GM18907 (cell line): ENCODE measurements around the gene NOC4L.

Source experiments
- ATAC-seq: cut with Tn5 transposase; IDR thresholded peaks from one replicate; pipeline ENCODE4 v1.9.1; 2021; ENCODE audit warnings: mild to moderate bottlenecking, moderate library complexity; ENCODE audit not compliant: unreplicated experiment

The NOC4L gene

DNA sequence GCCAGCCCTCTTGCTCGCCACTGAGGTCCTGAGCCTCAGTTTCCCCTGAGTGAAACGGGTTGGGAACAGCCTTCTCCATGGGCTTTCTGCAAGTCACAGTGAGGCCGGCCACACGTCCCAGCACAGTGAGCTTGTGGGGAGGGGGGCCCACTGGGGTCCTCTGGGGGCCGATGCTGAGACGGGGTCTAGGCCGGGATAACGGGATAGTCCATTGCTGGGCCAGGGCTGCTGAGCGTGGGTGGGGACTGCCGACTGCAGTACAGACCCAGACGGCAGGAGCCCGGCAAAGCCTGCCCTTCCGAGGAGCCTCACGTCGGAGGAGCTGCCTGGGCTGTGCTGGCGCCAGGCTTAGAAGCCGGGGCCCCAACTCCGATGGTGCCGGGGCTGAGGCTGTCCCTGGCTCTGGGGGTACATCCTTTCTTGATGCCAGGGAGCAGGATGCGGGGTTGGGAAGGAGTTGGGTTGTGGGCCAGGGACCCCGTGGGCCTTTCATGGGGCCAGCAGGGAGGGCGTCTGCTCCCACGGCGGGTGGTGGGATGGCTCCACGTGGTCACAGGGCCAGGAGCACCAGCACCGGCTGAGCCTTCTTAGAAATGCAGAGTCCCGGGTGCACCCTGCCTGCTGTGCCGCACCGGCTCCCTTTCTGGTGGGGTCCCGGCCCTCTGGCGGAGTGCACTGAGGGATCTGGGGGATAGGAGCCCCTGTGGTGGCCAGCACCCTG lies 24.2 kb downstream of the NOC4L start:
- no peak for ATAC-seq

DNA sequence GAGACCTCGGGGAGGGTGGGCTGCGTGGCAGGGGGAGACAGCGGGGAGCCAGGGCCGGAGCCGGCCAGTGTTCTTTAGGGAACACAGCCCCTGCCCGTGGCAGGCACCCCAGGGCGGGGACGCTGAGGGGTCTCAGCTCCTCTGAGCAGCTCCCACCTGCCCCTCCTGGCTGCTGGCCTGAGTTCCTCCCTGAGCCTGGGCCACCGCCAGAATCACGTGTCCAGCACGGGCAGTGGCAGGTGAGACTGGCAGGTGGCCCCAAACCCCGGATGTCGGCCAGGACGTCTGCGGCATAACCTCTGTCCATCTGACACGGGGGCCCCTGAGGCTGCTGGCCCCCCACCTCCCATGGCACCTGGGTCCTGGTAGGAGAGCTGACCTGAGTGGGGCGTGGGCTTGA lies 25.1 kb downstream of the NOC4L start:
- ATAC-seq, result no peak

DNA sequence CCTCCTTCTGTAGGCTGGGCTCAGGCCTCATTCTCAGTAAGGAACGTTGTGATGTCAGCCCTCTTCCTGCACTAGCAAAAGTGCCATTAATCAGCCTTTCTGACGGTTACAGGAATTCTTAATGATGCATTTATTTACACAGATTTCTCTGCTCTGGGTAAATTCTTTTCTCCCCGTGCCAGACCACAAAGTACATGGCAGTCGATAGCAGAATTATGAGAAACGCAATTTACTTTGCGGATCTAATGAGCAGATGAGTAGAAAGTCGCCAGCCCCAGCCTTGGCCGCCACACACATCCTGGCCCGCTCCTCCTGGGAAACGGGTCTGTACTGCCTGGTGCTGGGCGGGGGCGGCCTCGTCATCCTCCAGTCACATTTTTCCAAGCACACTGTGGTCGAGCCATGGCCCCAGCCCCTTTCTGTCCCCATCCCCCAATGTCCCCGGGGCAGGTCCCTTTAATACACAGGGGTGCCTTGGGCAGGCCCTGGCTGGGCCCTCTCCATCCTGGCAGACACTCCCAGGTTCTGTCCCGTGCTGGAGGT lies 25.9 kb downstream of the NOC4L start:
- ATAC-seq, result no peak

DNA sequence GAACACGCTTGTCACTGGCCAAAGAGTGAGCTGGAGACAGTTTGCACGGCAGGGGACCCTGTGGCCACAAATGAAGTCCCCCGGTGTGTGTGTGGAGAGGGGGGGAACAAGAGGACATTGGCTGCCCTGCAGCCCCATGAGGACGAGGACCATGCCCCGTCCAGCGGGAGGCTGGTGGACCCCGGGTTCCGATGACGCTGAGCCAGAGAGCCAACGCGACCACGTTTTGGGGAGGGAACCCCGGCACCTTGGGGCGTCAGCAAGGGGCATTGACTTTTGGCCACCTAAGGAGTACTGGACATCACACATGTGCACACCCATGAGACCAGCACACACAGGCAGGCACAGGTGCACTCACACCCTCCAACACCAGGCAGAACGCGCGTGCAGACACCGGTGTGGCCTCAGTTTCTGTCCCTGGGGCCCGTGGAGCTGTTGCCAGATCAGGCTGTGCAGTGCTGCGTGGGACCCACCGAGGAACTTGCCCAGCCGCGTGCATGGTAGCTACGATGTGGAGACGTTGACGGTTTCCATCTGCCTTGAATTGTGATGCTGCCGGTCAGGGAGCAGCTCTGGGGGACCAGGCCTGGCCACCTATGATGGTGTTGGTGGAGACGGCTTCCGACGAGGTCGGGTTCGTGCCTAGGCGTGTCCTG lies 26.5 kb downstream of the NOC4L start:
- ATAC-seq, result no peak

DNA sequence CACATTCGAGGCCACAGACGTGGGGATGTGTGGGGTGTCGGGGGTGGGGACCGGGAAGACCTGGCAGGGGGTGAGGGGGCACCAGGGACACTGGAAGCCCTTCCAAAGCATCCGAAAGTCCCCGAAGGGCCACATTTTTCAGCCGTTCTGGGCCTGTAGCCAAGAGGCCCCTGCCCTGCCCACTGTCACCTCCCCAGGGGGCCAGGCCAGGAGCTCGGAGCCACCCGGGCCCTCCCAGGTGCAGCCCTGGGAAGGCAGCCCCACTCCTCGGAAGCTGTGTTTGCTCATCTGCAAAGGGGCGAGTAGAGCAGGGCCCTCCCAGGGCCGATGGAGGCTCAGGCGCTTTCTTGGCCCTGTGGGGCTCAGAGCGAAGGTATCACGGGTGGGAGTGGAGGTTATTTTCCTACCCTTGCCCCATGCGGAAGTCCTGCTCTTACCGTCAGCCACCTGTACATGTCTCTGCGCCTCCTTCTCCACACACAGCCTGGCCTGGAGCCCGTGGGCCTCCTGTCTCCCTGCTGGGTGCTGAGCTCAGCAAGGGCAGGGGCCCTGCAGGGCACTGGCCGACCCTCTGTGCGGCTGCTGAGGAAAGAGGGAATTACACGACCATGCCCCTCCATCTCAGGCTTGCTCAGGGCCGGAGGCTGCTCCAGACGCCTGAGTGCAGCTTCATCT lies 27.2 kb downstream of the NOC4L start:
- ATAC-seq, result no peak

DNA sequence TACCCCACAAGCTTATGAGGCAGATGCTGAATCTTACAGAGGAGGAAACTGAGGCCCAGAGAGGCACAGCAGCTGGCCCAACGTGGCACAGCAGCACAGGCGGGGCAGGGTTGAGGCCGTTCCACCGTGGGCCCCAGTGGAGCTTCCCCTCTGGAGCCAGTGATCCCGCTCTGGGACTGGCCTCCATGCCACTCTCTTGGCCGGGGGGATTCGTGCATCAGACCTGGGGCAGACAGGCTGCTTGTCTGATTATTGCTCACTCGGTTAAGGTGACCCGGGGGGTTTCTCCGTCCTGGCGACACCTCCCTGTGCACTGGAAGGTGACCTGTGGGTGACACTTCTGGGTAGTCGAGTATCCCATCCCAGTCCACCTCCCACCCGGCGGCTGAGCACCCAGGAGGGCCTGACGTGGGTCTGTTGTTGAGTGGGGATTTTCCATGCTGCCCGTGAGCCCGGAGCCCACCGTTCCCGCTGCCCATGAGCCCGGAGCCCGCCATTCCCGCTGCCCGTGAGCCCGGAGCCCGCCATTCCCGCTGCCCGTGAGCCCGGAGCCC lies 27.8 kb downstream of the NOC4L start:
- ATAC-seq, result no peak

DNA sequence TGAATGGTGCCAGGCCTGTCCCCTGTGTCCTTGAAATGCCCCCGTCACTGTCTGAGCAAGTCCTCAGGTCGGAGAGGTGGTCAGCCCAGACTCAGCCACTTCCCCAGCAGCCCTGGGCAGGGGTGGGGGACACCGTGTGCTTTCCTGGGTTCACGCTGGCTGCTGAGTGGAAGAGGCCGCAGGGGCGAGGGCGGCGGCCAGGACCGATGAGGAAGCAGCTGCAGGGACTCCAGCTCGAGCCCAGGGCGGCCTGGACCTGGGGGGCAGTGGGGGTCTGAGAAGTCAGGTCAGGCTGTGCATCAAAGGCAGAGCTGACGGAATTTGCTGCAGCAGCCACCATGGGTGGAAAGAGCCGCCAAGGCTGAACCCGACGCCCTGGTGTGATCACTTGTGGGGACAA lies 28.4 kb downstream of the NOC4L start:
- ATAC-seq, result no peak

DNA sequence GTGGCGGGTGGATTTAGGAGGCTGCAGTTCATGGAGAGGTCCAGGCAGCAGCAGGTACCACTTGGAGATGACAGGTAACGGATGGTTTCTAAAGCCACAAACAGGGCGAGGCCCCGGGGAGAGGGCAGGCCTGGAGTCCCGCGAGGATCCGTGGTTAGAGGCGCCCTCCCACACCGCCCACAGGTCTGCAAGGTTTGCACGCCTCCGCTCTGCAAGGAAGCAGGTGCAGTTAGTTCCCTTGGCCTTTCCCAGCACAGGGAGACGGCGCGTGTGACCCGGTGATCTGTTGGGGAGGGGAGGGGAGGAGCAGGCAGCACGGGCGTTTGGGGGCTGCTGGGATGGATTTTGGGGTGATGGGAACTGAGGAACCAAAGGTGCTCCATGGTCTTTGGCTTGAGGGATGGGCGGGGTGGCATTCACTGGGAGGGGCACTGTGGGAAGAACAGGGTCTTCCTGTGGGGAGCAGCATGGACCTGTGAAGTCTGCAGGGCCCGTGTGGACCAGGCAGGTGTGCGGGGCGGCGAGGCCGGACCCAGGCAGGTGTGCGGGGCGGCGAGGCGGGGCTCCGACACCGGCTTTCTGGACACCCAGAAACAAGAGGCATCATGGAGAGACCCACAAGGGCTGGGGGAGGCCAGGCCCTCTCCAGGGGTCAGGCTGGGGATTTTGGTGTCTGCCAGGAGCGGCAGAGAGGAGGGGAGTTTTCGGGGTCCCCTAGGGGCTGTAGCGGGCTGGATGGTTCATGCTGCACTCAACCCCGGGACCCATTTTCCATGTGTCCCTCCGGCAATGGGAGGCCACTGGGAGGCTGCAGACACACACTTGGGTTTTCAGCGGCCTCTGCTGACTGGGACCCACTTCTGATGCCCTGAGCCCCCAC lies 29.1 kb downstream of the NOC4L start:
- ATAC-seq, result no peak

DNA sequence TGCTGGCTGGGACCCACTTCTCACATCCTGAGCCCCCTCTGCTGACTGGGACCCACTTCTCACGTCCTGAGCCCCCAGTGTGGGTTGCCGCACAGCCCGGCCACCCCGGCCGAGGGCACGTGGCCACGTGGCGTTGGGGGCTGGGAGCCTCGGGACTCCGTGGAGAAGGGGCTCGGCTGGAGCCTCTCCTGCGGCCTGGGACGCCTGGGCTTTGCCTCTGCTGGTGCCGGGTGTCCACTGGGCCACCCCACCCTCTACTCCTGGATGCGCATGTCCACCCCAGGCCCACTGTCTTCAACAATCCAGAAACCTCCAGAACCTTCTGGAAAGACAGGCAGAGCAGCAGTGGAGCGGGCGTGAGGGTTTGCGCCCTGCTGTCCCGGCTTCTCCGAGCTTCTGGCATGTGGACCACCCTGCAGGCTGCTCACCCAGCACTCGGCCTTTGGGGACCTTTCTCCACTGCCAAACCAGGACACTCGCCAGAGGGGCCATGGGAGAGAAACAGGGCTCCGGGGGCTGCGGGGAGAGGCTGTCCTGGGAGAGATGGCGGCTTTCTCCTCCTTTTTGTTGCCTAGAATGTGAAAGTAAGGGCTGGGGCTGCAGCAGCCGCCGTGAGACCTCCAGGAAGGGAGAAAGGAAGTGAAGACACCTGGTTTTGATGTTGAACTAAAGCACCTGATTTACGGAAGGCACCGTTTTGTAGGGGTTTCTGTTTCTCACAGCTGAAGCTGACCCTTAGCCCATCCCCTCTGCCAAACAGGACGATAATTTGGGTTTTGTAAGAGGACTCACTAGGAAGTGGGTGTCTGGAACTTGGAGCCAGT lies 30.0 kb downstream of the NOC4L start:
- ATAC-seq, result no peak

DNA sequence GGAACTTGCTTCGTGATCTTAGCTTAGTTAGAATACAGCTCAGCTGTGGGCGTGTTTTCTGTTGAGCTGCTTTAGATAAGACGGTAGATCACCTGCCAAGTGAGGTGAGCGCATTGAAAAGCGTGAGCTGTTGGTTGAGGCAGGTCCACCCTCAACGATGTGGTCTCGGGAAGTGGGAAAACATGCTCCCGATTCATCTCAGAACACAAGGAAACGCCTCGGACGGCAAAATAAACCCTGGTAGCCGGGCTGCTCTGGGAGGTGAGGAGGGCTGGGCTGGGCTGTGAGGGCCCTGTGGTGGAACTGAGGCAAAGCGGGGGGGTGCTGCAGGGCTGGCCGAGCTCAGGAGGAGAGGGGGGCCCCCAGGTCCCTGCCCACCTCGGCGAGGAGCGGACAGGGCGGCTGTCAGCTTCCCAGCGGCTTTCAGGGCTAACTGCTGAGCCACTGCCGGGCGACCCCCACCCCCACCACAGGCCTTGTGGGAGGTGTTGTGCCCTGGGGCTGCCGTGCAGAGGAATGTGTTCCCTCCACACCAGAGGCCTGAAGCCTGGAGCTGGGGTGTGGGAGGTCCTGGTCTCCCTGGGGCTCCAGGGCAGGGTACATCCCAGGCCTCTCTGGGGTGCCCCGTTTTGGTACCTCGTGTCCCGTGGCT lies 30.7 kb downstream of the NOC4L start:
- no peak for ATAC-seq

DNA sequence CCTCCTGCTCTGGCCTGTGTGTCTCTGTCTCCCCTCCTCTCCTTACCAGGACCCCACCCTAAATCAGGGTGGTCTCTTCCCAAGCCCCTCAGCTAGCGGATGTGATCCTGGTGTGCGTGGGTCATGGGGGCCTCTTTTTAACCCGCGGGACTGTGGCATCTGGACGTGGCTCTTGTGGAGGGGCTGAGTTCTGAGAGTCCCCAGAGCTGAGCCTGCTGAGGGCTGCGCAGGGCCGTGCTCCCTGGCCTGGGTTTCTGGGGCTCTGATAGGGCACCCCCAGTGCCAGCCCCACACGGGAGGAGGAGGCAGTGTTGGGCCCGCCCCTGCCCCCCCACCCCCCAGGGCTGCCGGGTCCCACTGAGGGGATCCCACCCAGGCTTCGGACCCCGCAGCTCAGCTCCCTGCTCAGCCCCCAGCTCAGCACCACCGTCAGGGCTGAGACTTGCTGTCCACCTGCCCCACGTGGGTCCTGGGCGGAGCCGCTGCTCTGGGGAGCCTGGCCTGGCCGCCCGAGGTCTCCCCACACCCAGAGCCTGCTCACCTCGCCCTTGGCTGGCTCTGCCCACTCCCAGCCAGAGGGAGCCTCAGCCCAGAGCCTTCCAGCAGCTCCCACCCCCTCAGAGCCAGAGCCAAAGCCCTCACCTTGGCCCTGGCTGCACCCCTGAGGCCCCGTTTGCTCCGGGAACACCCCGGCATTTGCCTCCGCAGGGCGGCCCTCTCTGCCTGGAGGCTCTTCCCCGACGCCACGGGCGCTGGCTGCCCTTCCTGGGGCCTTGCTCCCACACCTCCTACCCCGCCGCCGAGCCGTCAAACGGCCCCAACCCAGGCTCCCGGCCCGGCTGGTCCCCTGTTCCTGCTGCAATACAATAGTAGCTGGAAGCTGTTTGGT lies 31.5 kb downstream of the NOC4L start:
- ATAC-seq, result no peak

DNA sequence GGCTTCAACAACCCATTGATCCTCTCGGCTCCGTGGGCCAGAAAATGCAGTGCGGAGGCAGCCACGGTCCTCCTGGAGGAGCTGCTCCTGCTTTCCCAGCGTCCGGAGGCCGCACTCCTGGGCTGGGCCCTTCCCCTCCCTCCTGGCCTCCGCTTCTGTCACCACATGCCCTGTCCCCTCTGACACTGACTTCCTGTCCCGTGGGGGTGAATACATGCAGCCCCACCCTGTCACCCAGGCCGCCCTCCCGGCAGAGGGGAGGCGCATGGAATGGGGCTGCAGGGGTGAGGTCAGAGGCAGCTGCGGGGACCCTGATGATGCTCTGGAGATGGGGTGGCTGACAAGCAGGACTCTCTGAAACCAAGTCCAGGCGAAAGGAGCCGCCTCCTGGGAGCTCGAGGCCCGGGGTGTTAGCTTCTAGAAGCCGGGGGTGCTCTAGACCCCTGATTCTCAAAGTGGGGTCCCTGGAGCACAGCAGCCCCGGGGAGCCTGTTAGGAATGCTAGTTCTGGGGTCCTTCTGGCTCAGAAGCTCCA lies 32.2 kb downstream of the NOC4L start:
- ATAC-seq, result no peak

DNA sequence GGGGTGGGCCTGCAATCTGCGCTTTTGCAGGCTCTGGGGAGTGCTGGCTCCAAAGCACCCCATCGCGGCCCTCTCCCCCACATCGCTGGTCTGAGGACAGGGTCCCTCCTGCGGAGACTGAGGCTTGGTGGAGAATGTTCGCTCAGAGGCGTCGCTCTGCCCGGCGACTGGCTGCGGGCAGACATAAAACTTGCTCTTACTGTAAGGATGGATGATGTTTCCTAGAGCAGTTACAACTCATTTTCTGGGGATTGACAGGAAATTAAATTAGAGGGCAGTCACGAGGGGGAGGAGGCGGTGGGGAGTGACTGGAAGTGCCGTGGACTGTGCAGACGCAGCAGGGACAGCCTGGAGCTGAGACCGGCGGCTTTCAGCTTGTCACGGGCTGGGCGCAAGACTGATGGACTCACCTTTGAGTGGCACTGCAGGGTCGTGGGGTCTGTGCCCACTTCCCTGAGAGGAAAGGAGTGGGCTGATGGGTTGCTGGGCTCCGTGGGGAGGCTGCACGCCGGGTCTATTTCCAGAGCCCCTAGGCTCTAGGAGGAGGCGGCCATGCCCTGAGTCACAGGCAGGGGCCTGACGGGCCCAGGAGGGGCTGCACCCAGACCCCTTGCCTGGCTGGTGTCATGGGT lies 32.8 kb downstream of the NOC4L start:
- no peak for ATAC-seq

DNA sequence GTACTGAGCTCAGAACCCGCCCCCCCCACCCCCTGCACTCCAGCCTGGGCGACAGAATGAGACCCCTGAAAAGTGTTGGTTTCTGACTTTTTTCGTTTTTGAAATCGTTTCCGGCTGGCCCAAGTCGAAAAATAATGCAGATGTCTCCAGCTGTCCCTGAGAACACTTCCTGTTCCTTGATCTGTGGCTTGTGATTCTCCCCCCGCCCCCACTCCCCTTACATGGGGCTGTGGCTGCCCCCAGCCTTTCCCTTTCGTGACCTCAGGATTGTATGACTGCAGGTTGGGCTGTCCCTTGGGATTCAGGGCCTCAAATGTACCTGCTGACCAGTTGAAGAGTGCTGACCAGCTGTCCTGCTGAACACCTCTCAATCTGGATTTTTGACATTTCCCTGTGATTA lies 34.1 kb downstream of the NOC4L start:
- ATAC-seq, result no peak

DNA sequence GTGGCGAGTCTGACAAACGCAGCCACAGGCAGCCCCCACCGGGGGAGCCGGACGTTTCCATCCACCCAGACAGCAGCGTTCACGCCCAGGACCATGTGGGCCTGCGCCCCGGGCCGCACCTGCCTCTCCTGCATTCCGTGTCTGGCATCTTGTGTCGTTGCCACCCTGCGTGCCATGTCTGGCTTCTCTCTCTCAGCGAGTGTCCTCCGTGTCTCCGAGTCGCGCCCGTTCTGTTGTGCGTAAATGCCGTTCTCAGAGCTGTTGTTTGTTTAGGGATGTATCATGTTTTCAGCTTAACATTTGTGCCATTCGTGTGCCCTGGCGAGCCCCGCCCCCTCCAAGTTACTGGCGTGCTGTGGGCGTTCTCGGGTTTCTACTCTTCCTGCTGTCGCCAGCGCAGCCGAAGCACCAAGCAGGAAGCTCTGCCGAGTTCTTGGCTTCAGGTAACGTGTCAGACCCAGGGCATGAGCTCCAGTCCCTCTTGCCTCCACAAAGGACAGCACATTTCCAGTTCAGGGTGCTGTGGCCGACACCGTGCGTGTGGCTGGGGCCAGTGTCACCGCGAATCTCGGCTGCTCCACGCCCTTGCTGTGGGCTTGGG lies 34.6 kb downstream of the NOC4L start:
- ATAC-seq, result no peak

DNA sequence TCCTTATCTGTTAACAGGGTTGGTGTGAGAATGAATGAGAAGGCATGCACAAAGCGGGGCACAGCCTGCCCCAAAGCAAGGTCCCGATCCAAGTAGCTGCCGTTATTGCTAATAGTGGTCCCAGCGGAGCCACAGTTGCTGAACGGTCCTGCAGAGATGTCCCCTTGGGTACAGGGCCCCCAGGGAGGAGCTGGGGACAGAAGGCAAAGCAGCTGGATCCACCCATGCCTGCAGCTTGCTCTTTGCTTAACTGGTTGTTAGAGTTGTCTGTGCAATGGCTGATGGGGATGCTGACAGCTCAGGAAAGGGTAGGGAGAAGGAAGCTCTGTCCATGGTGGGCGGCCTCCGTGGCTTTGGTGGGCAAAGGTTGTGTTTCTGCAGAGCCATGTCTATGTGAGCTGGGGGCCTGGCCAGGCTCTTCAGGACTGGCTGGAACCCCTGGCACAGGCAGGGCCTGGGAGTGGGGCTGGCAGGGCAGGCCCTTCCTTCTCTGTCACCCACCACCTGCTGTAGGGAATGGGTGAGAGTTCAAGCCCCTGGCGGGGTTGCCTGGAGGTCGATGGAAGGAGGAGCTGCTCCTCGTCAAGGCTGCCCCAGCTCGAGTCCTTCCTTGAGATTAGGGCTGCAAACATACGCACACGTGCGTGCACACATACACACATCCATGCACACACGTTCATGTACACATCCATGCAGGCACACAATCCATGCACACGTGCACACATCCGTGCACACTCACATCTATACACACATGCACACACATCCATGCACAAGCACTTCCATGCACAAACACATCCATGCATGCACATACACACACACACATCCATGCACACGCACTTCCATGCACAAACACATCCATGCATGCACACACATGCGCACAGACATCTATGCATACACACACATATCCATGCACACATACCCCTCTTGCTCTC lies 35.4 kb downstream of the NOC4L start:
- no peak for ATAC-seq
